H9 (cell line): Measurements from ENCODE around the gene SGIP1. TPM values are rescaled to one million over a fixed set of nuclear protein-coding genes. Genes with fewer than 3 reads are reported as not detected.

Source experiments
- DNase-seq: peaks from one replicate; pipeline ENCODE4 v3.0.0-alpha.2; 2017
- H2AFZ ChIP-seq: one replicate; pipeline ENCODE4 v1.6.1; 2013; ENCODE audit warnings: mild to moderate bottlenecking, low read length, control low read depth, moderate library complexity
- H2AK5ac ChIP-seq: 2 replicates; pipeline ENCODE4 v1.6.1; 2013; ENCODE audit warnings: low read length, control low read depth, mixed read lengths; ENCODE audit not compliant: insufficient read length
- H2BK120ac ChIP-seq: one replicate; pipeline ENCODE4 v1.6.1; 2013; ENCODE audit warnings: low read depth, mild to moderate bottlenecking, low read length, control low read depth, inconsistent platforms; ENCODE audit not compliant: poor library complexity, severe bottlenecking
- H2BK12ac ChIP-seq: 2 replicates; pipeline ENCODE4 v1.6.1; 2013; ENCODE audit warnings: low read length, control low read depth, mixed read lengths, low read depth; ENCODE audit not compliant: insufficient read length
- H2BK15ac ChIP-seq: 2 replicates; pipeline ENCODE4 v1.6.1; 2013; ENCODE audit warnings: low read depth, low read length, control low read depth
- H2BK20ac ChIP-seq: one replicate; pipeline ENCODE4 v1.6.1; 2013; ENCODE audit warnings: low read depth, mild to moderate bottlenecking, low read length, control low read depth, inconsistent platforms; ENCODE audit not compliant: poor library complexity, severe bottlenecking
- H2BK5ac ChIP-seq: 2 replicates; pipeline ENCODE4 v1.6.1; 2013; ENCODE audit warnings: low read length, control low read depth, mixed read lengths; ENCODE audit not compliant: insufficient read length
- H3K14ac ChIP-seq: 2 replicates; pipeline ENCODE4 v1.6.1; 2013; ENCODE audit warnings: low read length, control low read depth; ENCODE audit not compliant: insufficient read depth
- H3K18ac ChIP-seq: 2 replicates; pipeline ENCODE4 v1.6.1; 2013; ENCODE audit warnings: low read depth, mild to moderate bottlenecking, mixed read lengths, low read length, control low read depth; ENCODE audit not compliant: insufficient read length
- H3K23ac ChIP-seq: 2 replicates; pipeline ENCODE4 v1.6.1; 2013; ENCODE audit warnings: low read length, control low read depth, mixed read lengths, low read depth; ENCODE audit not compliant: insufficient read length
- H3K23me2 ChIP-seq: 2 replicates; pipeline ENCODE4 v1.6.1; 2013; ENCODE audit warnings: low read depth, mild to moderate bottlenecking, mixed read lengths, low read length, control low read depth; ENCODE audit not compliant: insufficient read length, poor library complexity, severe bottlenecking
- H3K27ac ChIP-seq: 2 replicates; pipeline ENCODE4 v1.5.1; 2013; ENCODE audit warnings: low read length, control low read depth, mixed read lengths, low read depth; ENCODE audit not compliant: insufficient read length
- H3K27me3 ChIP-seq: 2 replicates; pipeline ENCODE4 v1.6.1; 2013; ENCODE audit warnings: low read length, control low read depth, inconsistent platforms; ENCODE audit not compliant: insufficient read depth
- H3K4ac ChIP-seq: 2 replicates; pipeline ENCODE4 v1.6.1; 2013; ENCODE audit warnings: low read depth, mild to moderate bottlenecking, control low read depth, inconsistent platforms, low read length, moderate library complexity
- H3K4me1 ChIP-seq: 2 replicates; pipeline ENCODE4 v1.6.1; 2013; ENCODE audit warnings: low read length, control low read depth, inconsistent platforms; ENCODE audit not compliant: insufficient read depth
- H3K4me2 ChIP-seq: 2 replicates; pipeline ENCODE4 v1.6.1; 2013; ENCODE audit warnings: low read length, control low read depth, mixed read lengths; ENCODE audit not compliant: insufficient read length, insufficient read depth
- H3K56ac ChIP-seq: 2 replicates; pipeline ENCODE4 v1.6.1; 2013; ENCODE audit warnings: low read depth, mild to moderate bottlenecking, mixed read lengths, low read length, control low read depth; ENCODE audit not compliant: insufficient read length
- H3K79me1 ChIP-seq: 2 replicates; pipeline ENCODE4 v1.6.1; 2013; ENCODE audit warnings: low read depth, mild to moderate bottlenecking, moderate library complexity, low read length, control low read depth, inconsistent platforms; ENCODE audit not compliant: insufficient read depth, poor library complexity, severe bottlenecking
- H3K79me2 ChIP-seq: 2 replicates; pipeline ENCODE4 v1.6.1; 2013; ENCODE audit warnings: low read length, control low read depth, inconsistent platforms; ENCODE audit not compliant: insufficient read depth
- H3K9ac ChIP-seq: 2 replicates; pipeline ENCODE4 v1.6.1; 2013; ENCODE audit warnings: low read length, control low read depth, mixed read lengths; ENCODE audit not compliant: insufficient read length; ENCODE audit errors: extremely low read depth
- H3K9me3 ChIP-seq: one replicate; pipeline ENCODE4 v1.6.1; 2013; ENCODE audit warnings: low read depth, low read length, inconsistent platforms; ENCODE audit not compliant: control insufficient read depth
- H3T11ph ChIP-seq: one replicate; pipeline ENCODE4 v1.6.1; 2013; ENCODE audit warnings: mild to moderate bottlenecking, low read length, control low read depth, inconsistent platforms
- H4K20me1 ChIP-seq: one replicate; pipeline ENCODE4 v1.6.1; 2013; ENCODE audit not compliant: control insufficient read depth, insufficient read length, insufficient read depth
- H4K5ac ChIP-seq: 2 replicates; pipeline ENCODE4 v1.6.1; 2013; ENCODE audit warnings: low read depth, mild to moderate bottlenecking, mixed read lengths, low read length, control low read depth; ENCODE audit not compliant: insufficient read length
- H4K8ac ChIP-seq: replicated peaks from 2 replicates; pipeline ENCODE4 v1.6.1; 2013; ENCODE audit warnings: low read length, control low read depth, mixed read lengths, low read depth; ENCODE audit not compliant: insufficient read length
- H4K91ac ChIP-seq: 2 replicates; pipeline ENCODE4 v1.6.1; 2013; ENCODE audit warnings: low read depth, mild to moderate bottlenecking, moderate library complexity, mixed read lengths, low read length, control low read depth; ENCODE audit not compliant: insufficient read length
- H3K27ac Mint-ChIP-seq, 3 experiments: 2 replicates in 2 of 3; 3 replicates in 1 of 3; pipeline ENCODE4 v1.8.0; 2020 to 2021; ENCODE audit warnings: mixed read lengths in 3 of 3, mild to moderate bottlenecking in 1 of 3, moderate library complexity in 1 of 3
- H3K27me3 Mint-ChIP-seq: 2 replicates; pipeline ENCODE4 v1.8.0; 2021; ENCODE audit warnings: low read depth, mild to moderate bottlenecking, moderate library complexity, mixed read lengths
- H3K36me3 Mint-ChIP-seq, 3 experiments: 2 replicates in 2 of 3; 3 replicates in 1 of 3; pipeline ENCODE4 v1.8.0; 2020 to 2021; ENCODE audit warnings: low read depth in 3 of 3, mixed read lengths in 3 of 3; ENCODE audit not compliant: insufficient read depth in 1 of 3
- H3K4me1 Mint-ChIP-seq, 2 experiments: 2 replicates each; pipeline ENCODE4 v1.8.0; 2020; ENCODE audit warnings: mixed read lengths in 2 of 2
- H3K4me3 Mint-ChIP-seq, 2 experiments: 2 replicates in 1 of 2; 3 replicates in 1 of 2; pipeline ENCODE4 v1.8.0; 2020 to 2021; ENCODE audit warnings: mild to moderate bottlenecking in 2 of 2, mixed read lengths in 2 of 2, moderate library complexity in 1 of 2
- H3K9me3 Mint-ChIP-seq, 2 experiments: 2 replicates in 1 of 2; 3 replicates in 1 of 2; pipeline ENCODE4 v1.8.0; 2020; ENCODE audit warnings: mild to moderate bottlenecking in 2 of 2, mixed read lengths in 2 of 2, moderate library complexity in 1 of 2
- WGBS: extraction: QIAGEN DNeasy Blood & Tissue Kit; methylation state at CpG from one replicate; pipeline ENCODE4 v1.1.7; 2013; ENCODE audit warnings: missing lambda C conversion rate, low lambda C conversion rate, mixed read lengths; ENCODE audit not compliant: insufficient read length; ENCODE audit errors: extremely low coverage; 5-methylcytosine and 5-hydroxymethylcytosine counted together
- total RNA-seq: library from RNA; stranded (reverse); gene quantifications from 2 replicates; pipeline ENCODE4 v1.2.1, GENCODE V29; 2021
- TF ChIP-seq, protein P1 (sequence below): fragments of 200-600 bp; sonication (generic); conservative IDR thresholded peaks from 3 replicates; pipeline ENCODE4 v1.8.0; 2021; ENCODE audit warnings: antibody characterized with exemption, mild to moderate bottlenecking

SGIP1 gene
- total RNA-seq, 1 experiment from 2014 or later = 1.5 TPM

DNA sequence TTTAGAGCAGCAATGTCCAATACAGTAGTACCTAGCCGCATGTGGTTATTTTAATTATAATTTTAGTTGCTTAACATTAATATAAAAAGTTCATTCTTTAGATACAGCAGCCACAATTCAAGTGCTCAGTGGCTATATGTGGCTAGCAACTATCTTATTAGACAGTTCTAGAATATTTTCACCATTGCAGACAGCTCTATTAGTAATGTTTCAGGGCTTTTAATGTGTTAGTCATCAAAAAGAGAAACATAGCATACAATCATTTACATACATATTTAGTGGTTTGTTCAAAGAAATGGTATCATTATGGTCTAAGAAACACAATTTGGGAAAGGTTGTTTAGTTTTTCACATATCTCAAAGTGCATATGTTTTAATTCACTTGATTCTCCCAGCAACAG is 151.7 kb downstream of the SGIP1 start:
- Histone ChIP-seq H2BK12ac (no peak overlapping the region), H3K79me1 (no peaks in the 10 kb centered on the region), H3K9ac (no peak overlapping the region), H3K23me2 (no peaks in the 10 kb centered on the region), H4K91ac (no peak overlapping the region), H2BK120ac (no peak overlapping the region), H3K14ac (no peak overlapping the region), H4K20me1 (no peaks in the 10 kb centered on the region), H2BK15ac (no peak overlapping the region), H4K5ac (no peak overlapping the region), H2AFZ (no peak overlapping the region), H3T11ph (no peak overlapping the region), H3K4me2 (no peak overlapping the region), H2AK5ac (no peak overlapping the region), H3K9me3 (no peaks in the 10 kb centered on the region), H2BK20ac (no peak overlapping the region), H3K79me2 (no peaks in the 10 kb centered on the region), H3K27me3 (no peaks in the 10 kb centered on the region), H3K23ac (no peak overlapping the region), H4K8ac (no peak overlapping the region), H2BK5ac (no peak overlapping the region), H3K56ac (no peak overlapping the region), H3K27ac (no peak overlapping the region), H3K4me1 (no peaks in the 10 kb centered on the region), H3K18ac (no peak overlapping the region), H3K4ac (no peak overlapping the region)
- no CpG with 5 or more reads among the region's 1 CpG for WGBS
- Mint-ChIP-seq H3K4me1 (peaks cover 4 to 5% of the 10 kb centered on the region in 2 experiments), H3K27me3 (no peaks in the 10 kb centered on the region), H3K9me3 (no peaks in the 10 kb centered on the region), H3K4me3 (no peak overlapping the region), H3K27ac (no peak overlapping the region), H3K36me3 (no peaks in the 10 kb centered on the region)
- no peak for DNase-seq
- TF ChIP-seq, protein P1, sequence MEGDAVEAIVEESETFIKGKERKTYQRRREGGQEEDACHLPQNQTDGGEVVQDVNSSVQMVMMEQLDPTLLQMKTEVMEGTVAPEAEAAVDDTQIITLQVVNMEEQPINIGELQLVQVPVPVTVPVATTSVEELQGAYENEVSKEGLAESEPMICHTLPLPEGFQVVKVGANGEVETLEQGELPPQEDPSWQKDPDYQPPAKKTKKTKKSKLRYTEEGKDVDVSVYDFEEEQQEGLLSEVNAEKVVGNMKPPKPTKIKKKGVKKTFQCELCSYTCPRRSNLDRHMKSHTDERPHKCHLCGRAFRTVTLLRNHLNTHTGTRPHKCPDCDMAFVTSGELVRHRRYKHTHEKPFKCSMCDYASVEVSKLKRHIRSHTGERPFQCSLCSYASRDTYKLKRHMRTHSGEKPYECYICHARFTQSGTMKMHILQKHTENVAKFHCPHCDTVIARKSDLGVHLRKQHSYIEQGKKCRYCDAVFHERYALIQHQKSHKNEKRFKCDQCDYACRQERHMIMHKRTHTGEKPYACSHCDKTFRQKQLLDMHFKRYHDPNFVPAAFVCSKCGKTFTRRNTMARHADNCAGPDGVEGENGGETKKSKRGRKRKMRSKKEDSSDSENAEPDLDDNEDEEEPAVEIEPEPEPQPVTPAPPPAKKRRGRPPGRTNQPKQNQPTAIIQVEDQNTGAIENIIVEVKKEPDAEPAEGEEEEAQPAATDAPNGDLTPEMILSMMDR = no peak
